Colonic mucosa (tissue), 4 donors: ENCODE data around the gene OFD1. TPM values are rescaled to one million over a fixed set of nuclear protein-coding genes. Genes with fewer than 3 reads are reported as not detected.

Source experiments
- DNase-seq: peaks from one replicate; pipeline ENCODE4 v3.0.0-alpha.2; 2020
- H3K27ac ChIP-seq: fragments of 200-600 bp; one replicate; pipeline ENCODE4 v1.8.0; 2021
- H3K27me3 ChIP-seq: fragments of 200-600 bp; one replicate; pipeline ENCODE4 v1.8.0; 2021
- H3K36me3 ChIP-seq: fragments of 200-600 bp; one replicate; pipeline ENCODE4 v1.8.0; 2021
- H3K4me1 ChIP-seq: fragments of 200-600 bp; one replicate; pipeline ENCODE4 v1.8.0; 2021; ENCODE audit warnings: mild to moderate bottlenecking
- H3K4me3 ChIP-seq: fragments of 200-600 bp; one replicate; pipeline ENCODE4 v1.8.0; 2021
- H3K9ac ChIP-seq, 2 donors: one replicate each; pipeline ENCODE4 v1.7.0; 2013; ENCODE audit warnings: control low read depth in 2 of 2, low read depth in 2 of 2, low read length in 2 of 2
- H3K9me3 ChIP-seq: fragments of 200-600 bp; one replicate; pipeline ENCODE4 v1.8.0; 2021
- intact Hi-C: fragments of 100-400 bp; cut with DNase I; formaldehyde crosslinking; loops from one replicate; pipeline ENCODE4 v1.14.1; 2022
- total RNA-seq, 2 donors: library from RNA; stranded (reverse); fragmentation: NEBNext Ultra II Directional in 1 of 2; extraction: Animal tissue kit (Norgen Biotek cat#: 25700) in 1 of 2; gene quantifications; one replicate each; pipeline ENCODE4 v1.2.1, GENCODE V29; 2021
- TF ChIP-seq, protein P1 (sequence below): fragments of 200-600 bp; IDR thresholded peaks from one replicate; pipeline ENCODE4 v1.8.0; 2022; ENCODE audit warnings: antibody characterized with exemption, mild to moderate bottlenecking
- donor health status: healthy.
- donor health status: DM: no; HTN: no; CAD: no.
- donor health status: DM: no; HTN: no; CAD: no.

OFD1 gene
- total RNA-seq, 2 donors from 2014 or later: 29.9 to 35.5 TPM

DNA sequence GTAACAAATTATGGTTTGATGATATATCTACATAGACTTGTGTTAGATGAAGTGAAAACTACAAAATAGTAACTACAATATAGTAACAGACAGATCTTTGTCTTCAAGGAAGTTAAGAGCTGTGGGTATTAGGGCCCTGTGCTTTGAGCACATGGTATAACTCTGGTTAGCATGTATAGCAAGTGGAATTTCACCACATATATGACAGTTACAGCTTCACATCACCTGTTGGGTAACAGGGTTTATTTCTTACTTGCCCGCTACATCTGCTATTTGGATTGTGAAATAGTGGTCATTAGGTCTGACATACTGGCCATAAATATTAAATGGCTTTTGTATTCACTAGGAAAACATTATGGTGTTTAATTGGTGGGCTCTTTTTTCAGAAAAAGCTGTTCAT is 20.2 kb downstream of the OFD1 start:
- Histone ChIP-seq H3K9me3 (no peaks in the 10 kb centered on the region), H3K4me3 (no peak overlapping the region), H3K27me3 (no peaks in the 10 kb centered on the region), H3K36me3 (no peaks in the 10 kb centered on the region), H3K4me1 (no peaks in the 10 kb centered on the region), H3K9ac (no peak overlapping the region), H3K27ac (no peak overlapping the region)
- TF ChIP-seq, protein P1, sequence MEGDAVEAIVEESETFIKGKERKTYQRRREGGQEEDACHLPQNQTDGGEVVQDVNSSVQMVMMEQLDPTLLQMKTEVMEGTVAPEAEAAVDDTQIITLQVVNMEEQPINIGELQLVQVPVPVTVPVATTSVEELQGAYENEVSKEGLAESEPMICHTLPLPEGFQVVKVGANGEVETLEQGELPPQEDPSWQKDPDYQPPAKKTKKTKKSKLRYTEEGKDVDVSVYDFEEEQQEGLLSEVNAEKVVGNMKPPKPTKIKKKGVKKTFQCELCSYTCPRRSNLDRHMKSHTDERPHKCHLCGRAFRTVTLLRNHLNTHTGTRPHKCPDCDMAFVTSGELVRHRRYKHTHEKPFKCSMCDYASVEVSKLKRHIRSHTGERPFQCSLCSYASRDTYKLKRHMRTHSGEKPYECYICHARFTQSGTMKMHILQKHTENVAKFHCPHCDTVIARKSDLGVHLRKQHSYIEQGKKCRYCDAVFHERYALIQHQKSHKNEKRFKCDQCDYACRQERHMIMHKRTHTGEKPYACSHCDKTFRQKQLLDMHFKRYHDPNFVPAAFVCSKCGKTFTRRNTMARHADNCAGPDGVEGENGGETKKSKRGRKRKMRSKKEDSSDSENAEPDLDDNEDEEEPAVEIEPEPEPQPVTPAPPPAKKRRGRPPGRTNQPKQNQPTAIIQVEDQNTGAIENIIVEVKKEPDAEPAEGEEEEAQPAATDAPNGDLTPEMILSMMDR: no peak
- no peak for DNase-seq
- intact Hi-C loops: loop anchor here (5.0 to 10.0 kb wide), 2 partner anchors 240 to 278 kb away; no protein-coding TSS in a partner anchor

DNA sequence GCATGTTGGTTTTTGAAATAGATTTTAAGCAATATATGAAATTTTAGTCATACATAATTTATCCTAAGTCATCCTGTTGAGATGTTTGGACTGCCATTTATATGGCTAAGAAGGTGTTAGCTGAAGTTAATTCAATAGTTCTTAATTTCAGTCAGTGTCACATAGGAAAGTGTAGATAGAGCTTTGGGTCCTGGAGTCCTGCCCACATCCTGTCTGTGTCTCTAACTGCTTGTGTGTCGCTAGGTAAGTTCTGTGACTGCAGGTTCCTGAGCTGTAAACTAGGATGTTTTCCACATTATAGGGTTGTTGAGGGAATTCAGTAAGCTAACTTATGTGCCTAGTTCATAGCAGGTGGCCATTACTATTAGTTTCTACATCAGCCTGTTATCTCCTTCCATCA is 20.7 kb downstream of the OFD1 start:
- Histone ChIP-seq H3K4me3 (no peak overlapping the region), H3K9me3 (no peaks in the 10 kb centered on the region), H3K4me1 (no peaks in the 10 kb centered on the region), H3K27me3 (no peaks in the 10 kb centered on the region), H3K36me3 (no peaks in the 10 kb centered on the region), H3K9ac (no peak overlapping the region), H3K27ac (no peak overlapping the region)
- intact Hi-C loops: loop anchor here (10.0 kb wide), 1 partner anchor 240 kb away; no protein-coding TSS in a partner anchor
- TF ChIP-seq, protein P1: no peak
- no peak for DNase-seq

DNA sequence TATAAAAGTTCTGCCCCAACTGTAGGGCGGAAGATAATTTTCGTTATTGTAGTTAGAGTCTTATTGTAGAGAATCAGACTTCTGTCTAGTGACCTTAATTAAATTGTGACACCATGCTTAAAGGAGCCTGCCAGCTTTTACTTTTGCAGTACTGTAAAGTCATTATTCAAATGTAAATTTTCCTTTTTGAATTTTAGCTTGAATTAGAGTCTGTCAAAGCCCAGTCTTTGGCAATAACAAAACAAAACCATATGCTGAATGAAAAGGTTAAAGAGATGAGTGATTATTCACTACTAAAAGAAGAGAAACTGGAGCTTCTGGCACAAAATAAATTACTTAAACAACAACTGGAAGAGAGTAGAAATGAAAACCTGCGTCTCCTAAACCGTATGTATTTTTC is 21.8 kb downstream of the OFD1 start:
- TF ChIP-seq, protein P1: no peak
- Histone ChIP-seq H3K9ac (no peak overlapping the region), H3K4me3 (no peak overlapping the region), H3K9me3 (no peaks in the 10 kb centered on the region), H3K36me3 (no peaks in the 10 kb centered on the region), H3K27me3 (no peaks in the 10 kb centered on the region), H3K4me1 (no peaks in the 10 kb centered on the region), H3K27ac (no peak overlapping the region)
- intact Hi-C loops: loop anchor here (10.0 kb wide), 1 partner anchor 242 kb away; no protein-coding TSS in a partner anchor
- DNase-seq: no peak

DNA sequence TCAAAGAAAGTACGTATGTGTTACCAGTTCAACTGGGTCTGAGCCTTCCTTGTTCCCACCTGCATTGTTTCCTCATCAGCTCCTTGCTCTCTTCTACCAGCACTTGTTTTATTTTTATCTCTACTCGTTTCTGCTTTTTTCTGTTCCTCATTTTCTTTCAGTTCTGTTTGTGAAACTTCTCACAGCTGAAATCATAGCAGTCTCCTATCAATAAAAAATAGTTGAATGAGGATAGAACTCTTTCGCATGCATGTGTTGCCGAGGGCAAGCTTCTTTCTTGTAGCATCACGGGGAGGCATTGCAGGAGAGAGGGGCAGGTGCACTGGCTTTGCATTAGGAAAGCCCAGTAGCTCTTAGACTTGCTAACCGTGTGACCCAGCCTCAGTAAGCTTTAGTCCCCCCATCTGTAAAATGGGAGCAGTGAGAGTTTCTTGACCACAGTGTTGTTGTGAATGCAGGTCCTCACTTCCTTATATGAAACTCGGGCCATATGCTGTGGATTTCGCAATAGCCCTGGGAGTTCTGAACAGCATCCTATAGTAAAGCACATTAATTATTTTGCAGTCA is 24.7 kb downstream of the OFD1 start:
- TF ChIP-seq, protein P1: no peak
- Histone ChIP-seq H3K9ac (no peak overlapping the region), H3K9me3 (no peaks in the 10 kb centered on the region), H3K4me3 (no peak overlapping the region), H3K4me1 (no peaks in the 10 kb centered on the region), H3K27ac (no peak overlapping the region), H3K36me3 (no peaks in the 10 kb centered on the region), H3K27me3 (no peaks in the 10 kb centered on the region)
- no peak for DNase-seq
- intact Hi-C loops: loop anchor here (10.0 kb wide), 1 partner anchor 244 kb away; no protein-coding TSS in a partner anchor

DNA sequence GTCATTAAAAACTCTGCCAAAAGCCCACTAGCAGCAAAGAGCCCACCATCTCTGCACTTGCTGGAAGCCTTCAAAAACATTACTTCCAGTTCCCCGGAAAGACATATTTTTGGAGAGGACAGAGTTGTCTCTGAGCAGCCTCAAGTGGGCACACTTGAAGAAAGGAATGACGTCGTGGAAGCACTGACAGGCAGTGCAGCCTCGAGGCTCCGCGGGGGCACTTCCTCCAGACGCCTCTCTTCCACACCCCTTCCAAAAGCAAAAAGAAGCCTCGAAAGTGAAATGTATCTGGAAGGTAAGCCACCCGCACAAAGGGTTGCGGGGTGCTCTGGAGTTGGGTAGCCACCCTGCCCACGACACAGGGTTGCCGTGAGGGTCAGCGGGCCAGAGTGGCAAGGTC is 25.9 kb downstream of the OFD1 start:
- no peak overlapping the region for H3K4me3 ChIP-seq
- H3K9me3 ChIP-seq: no peaks in the 10 kb centered on the region
- H3K36me3 ChIP-seq: no peaks in the 10 kb centered on the region
- no peak overlapping the region for H3K9ac ChIP-seq
- no peaks in the 10 kb centered on the region for H3K4me1 ChIP-seq
- no peaks in the 10 kb centered on the region for H3K27me3 ChIP-seq
- TF ChIP-seq, protein P1: no peak
- DNase-seq: no peak
- intact Hi-C loops: no loop called here
- no peak overlapping the region for H3K27ac ChIP-seq
